ACC112 (cell line): ENCODE measurements around the gene KNG1.

Experiments
- H2AFZ ChIP-seq: fragments of 200-600 bp; sonication (generic); one replicate; pipeline ENCODE4 v1.6.0; 2017; ENCODE audit warnings: antibody characterized with exemption, low read length; ENCODE audit not compliant: unreplicated experiment
- H3K27ac ChIP-seq: fragments of 200-600 bp; sonication (generic); 2 replicates; pipeline ENCODE4 v1.5.1; 2014; ENCODE audit warnings: low read depth, mild to moderate bottlenecking, antibody characterized with exemption, low read length, moderate library complexity
- H3K27me3 ChIP-seq: fragments of 200-600 bp; sonication (generic); 2 replicates; pipeline ENCODE4 v1.6.1; 2014; ENCODE audit warnings: mild to moderate bottlenecking, antibody characterized with exemption, low read length, moderate library complexity, mixed read lengths; ENCODE audit not compliant: insufficient read depth
- H3K36me3 ChIP-seq: fragments of 200-600 bp; sonication (generic); 2 replicates; pipeline ENCODE4 v1.6.1; 2016; ENCODE audit warnings: mild to moderate bottlenecking, antibody characterized with exemption, low read length, moderate library complexity, mixed read lengths; ENCODE audit not compliant: insufficient read depth
- H3K4me1 ChIP-seq: fragments of 200-600 bp; sonication (generic); one replicate; pipeline ENCODE4 v1.6.1; 2016; ENCODE audit warnings: low read length, mixed read lengths; ENCODE audit not compliant: insufficient read depth, unreplicated experiment, control insufficient read depth
- H3K4me3 ChIP-seq: fragments of 200-600 bp; sonication (generic); 2 replicates; pipeline ENCODE4 v1.5.1; 2014; ENCODE audit warnings: mild to moderate bottlenecking, low read depth, low read length
- H3K79me2 ChIP-seq: fragments of 200-600 bp; sonication (generic); one replicate; pipeline ENCODE4 v1.6.0; 2016; ENCODE audit warnings: low read length; ENCODE audit not compliant: control insufficient read depth, unreplicated experiment, insufficient read depth

KNG1 gene

DNA sequence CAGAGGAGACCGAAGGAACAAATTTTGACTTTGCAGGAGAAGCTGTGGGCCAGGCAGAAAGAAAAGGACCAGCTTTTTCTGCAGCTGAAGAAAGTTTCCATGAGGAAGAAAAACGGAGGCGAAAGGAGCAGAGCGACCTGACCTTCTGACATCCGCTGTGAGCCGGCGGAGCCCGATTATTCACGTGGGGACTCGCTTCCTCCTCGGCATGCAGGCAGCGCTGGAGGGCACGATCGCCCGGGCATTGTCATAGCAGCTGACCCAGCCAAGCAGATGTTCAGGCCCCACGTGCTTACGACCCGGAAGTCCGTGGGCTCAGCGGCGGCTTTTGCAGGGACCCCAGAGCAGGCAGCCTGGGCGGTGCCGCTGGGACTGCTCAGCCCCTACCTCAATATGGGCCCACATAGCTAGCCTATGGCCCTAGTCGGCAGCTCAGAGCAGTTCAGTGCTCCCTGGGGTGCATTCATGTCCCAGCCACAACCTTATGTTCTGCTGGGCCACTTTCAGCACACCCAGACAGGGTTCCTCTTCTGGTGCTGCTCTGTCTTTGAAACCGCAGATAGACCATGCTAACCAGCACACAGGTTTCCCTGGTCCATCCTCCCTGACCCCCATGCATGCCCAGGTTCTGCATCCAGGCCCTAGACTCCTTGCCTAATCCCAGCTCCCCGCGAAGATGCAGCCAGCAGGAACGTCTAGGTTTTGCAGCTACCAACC is 55.7 kb downstream of the KNG1 start:
- H3K4me1 ChIP-seq, result peaks cover 3% of the 10 kb centered on the region
- H3K36me3 ChIP-seq, result no peaks in the 10 kb centered on the region
- no peaks in the 10 kb centered on the region for H3K27me3 ChIP-seq
- H3K79me2 ChIP-seq, result no peaks in the 10 kb centered on the region
- H3K4me3 ChIP-seq, result peak overlapping the region; percentile 79
- H2AFZ ChIP-seq, result peak overlapping the region; percentile 95
- no peak overlapping the region for H3K27ac ChIP-seq

DNA sequence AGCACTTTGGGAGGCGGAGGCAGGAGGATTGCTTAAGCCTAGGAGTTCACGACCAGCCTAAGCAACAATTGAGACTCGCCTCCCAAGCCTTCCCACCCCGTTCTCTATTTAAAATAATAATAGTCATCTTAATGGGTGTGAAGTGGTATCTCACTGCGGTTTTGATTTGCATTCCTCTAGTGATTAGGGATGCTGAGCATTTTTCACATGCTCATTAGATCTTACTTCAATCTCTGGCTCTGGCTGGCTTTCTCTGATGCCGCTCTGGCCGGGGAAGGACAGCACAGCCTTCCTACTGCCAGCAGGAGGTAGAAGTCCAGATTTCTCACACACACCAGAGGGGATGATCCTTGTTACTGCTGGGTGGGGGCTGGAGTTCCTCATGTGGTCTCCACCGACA is 58.8 kb downstream of the KNG1 start:
- H3K27ac ChIP-seq, result no peak overlapping the region
- H3K79me2 ChIP-seq, result no peaks in the 10 kb centered on the region
- H3K4me1 ChIP-seq, result peaks cover 3% of the 10 kb centered on the region
- no peak overlapping the region for H3K4me3 ChIP-seq
- H3K36me3 ChIP-seq, result no peaks in the 10 kb centered on the region
- no peak overlapping the region for H2AFZ ChIP-seq
- no peaks in the 10 kb centered on the region for H3K27me3 ChIP-seq

DNA sequence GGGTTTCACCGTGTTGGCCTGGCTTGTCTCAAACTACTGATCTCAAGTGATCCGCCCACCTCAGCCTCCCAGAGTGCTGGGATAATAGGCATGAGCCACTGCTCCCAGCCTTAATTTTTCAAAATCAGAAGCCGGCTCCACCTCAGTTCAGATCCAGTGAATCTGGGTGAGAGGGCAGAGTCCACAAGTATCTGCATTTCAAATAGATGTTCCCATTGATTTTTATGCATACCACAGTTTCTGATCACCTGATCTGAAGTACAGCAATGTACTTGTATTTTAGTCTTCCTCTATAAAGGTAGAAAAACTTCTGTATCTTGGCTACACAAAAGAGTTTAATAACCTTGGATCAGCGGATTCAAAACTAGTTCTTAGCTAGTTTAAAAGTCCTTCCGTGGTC is 62.0 kb downstream of the KNG1 start:
- Histone ChIP-seq H3K4me3 (no peak overlapping the region), H3K27me3 (no peaks in the 10 kb centered on the region), H3K27ac (no peak overlapping the region), H2AFZ (no peak overlapping the region), H3K4me1 (peaks cover 6% of the 10 kb centered on the region), H3K36me3 (peaks cover 7% of the 10 kb centered on the region; the same call in 1 of the 2 replicates), H3K79me2 (peaks cover 20% of the 10 kb centered on the region)

DNA sequence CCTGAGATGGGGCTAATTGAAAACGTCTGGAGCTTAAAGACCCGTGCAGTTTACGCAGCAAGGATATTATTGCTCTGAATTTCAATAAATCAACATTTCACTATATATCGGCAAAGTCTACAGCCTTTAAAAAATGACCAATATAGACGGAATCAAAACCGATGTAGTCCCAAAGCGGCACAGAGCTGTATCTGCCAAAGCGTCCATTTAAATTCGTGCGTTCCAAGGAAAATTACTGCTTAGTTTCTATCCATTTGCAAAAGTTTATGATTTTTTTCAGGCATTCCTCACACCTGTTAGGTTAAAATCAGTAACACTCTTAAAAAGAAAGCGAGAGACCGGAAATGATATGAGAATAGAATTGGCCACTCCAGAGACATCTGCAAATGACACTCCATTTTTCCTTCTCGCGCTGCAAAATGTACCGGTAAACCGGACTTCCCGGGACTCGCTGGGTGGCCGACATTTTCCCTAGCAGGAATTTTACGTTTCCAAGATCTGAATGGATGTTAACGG is 65.4 kb downstream of the KNG1 start:
- Histone ChIP-seq H3K4me1 (peaks cover 20% of the 10 kb centered on the region), H3K27ac (peak overlapping the region; percentile 92), H2AFZ (peak overlapping the region; percentile 97), H3K27me3 (no peaks in the 10 kb centered on the region), H3K36me3 (peaks cover 41% of the 10 kb centered on the region), H3K4me3 (peak overlapping the region; percentile 97), H3K79me2 (peaks cover 54% of the 10 kb centered on the region)

DNA sequence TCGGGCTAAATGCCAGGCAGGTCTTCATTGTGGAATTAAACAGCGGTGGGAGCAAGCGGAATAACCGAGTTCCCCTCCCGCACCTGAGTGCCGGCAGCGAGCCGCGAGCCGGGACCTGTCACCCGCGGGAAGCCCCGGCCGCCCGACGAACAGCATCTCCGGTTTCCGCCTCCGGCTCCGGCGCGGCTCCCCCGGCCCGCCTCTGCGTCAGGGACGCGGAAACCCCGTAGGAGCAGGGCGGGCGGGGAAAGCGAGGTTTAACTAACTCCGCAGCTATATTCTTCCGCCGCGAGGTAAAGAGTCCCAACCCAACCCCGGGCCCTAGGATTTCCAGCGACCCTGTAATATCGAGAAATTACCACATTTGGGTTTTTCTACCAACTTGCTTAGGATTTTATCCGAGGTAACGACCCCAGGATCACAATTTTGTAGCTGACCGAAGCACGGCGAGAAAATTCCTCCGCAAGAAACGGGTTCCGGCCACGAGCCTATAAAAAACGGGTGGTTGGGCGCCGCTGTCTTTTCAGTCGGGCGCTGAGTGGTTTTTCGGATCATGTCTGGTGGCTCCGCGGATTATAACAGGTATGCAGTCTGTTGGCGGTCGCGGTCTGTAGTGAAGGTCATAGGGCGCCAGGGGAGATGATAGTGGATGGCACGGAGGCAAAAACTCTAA is 66.0 kb downstream of the KNG1 start, which contains the start of gene EIF4A2:
EIF4A2 (plus strand) TSS at position 520 of the 673 bp plus-strand sequence; CDS start at position 554, 34 bp downstream.
- Histone ChIP-seq H3K27me3 (no peaks in the 10 kb centered on the region), H3K4me3 (peak within 1 kb of the TSS; percentile 97), H3K36me3 (peaks cover 47% of the 10 kb centered on the region), H3K27ac (peak within 1 kb of the TSS; percentile 92), H3K79me2 (peaks cover 59% of the 10 kb centered on the region), H2AFZ (peak within 1 kb of the TSS; percentile 97), H3K4me1 (peaks cover 25% of the 10 kb centered on the region)

GRCh38 chr3:186783731-186784515 is 66.8 kb downstream of the KNG1 start:
- H2AFZ ChIP-seq, result no peak overlapping the region

GRCh38 chr3:186784820-186785494 is 67.8 kb downstream of the KNG1 start:
- H3K4me3 ChIP-seq, result peak overlapping the region; percentile 97
- no peak overlapping the region for H2AFZ ChIP-seq
- peaks cover 26% of the 10 kb centered on the region for H3K4me1 ChIP-seq
- no peaks in the 10 kb centered on the region for H3K27me3 ChIP-seq
- peak overlapping the region; percentile 92 for H3K27ac ChIP-seq
- H3K36me3 ChIP-seq, result peaks cover 61% of the 10 kb centered on the region
- H3K79me2 ChIP-seq, result peaks cover 67% of the 10 kb centered on the region

More at GRCh38 chr3:186783731-186784515, 66.8 kb downstream of the KNG1 start:
- Histone ChIP-seq H3K4me1 (peaks cover 26% of the 10 kb centered on the region), H3K79me2 (peaks cover 67% of the 10 kb centered on the region), H3K27ac (peak overlapping the region; percentile 92), H3K27me3 (no peaks in the 10 kb centered on the region), H3K36me3 (peaks cover 54% of the 10 kb centered on the region), H3K4me3 (peak overlapping the region; percentile 97)

- Histone ChIP-seq H3K4me1 (peaks cover 26% of the 10 kb centered on the region), H3K79me2 (peaks cover 67% of the 10 kb centered on the region), H3K4me3 (peak overlapping the region; percentile 97), H3K27ac (peak overlapping the region; percentile 92), H3K27me3 (no peaks in the 10 kb centered on the region), H2AFZ (no peak overlapping the region), H3K36me3 (peaks cover 62% of the 10 kb centered on the region)
Observed at GRCh38 chr3:186785495-186786018, 68.4 kb downstream of the KNG1 start.

DNA sequence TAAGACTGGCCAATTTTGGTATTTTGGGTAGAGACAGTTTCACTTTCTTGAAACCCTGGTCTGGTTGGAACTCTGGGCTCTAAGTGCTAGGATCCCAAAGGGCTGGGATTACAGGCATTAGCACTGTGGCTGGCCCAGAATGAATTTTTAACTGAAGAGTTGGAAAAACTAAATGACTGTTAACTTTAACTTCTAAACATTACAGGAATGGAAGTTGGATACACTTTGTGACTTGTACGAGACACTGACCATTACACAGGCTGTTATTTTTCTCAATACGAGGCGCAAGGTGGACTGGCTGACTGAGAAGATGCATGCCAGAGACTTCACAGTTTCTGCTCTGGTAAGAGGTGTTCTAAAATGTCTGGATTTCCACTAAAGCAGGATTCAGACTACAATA is 69.8 kb downstream of the KNG1 start:
- peaks cover 64% of the 10 kb centered on the region for H3K79me2 ChIP-seq
- peaks cover 21% of the 10 kb centered on the region for H3K4me1 ChIP-seq
- H2AFZ ChIP-seq, result no peak overlapping the region
- H3K27ac ChIP-seq, result peak overlapping the region; percentile 92
- H3K27me3 ChIP-seq, result no peaks in the 10 kb centered on the region
- peak overlapping the region; percentile 97 for H3K4me3 ChIP-seq
- H3K36me3 ChIP-seq, result peaks cover 66% of the 10 kb centered on the region
